Suprapubic skin (tissue), 4 donors: Measurements from ENCODE around the gene TCL1A. TPM values are rescaled to one million over a fixed set of nuclear protein-coding genes. Genes with fewer than 3 reads are reported as not detected.

Source experiments
- DNase-seq, 2 donors: peaks; one replicate each; pipeline ENCODE4 v3.0.0-alpha.2; 2019; ENCODE audit warnings: low spot score in 2 of 2
- H3K27ac ChIP-seq: fragments of 200-600 bp; sonication (generic); one replicate; pipeline ENCODE4 v1.5.1; 2019
- H3K27me3 ChIP-seq: fragments of 200-600 bp; sonication (generic); one replicate; pipeline ENCODE4 v1.5.1; 2019
- H3K36me3 ChIP-seq: fragments of 200-600 bp; sonication (generic); one replicate; pipeline ENCODE4 v1.5.1; 2019
- H3K4me1 ChIP-seq: fragments of 200-600 bp; sonication (generic); one replicate; pipeline ENCODE4 v1.5.1; 2019
- H3K4me3 ChIP-seq: fragments of 200-600 bp; sonication (generic); one replicate; pipeline ENCODE4 v1.5.1; 2019; ENCODE audit warnings: mild to moderate bottlenecking
- H3K9me3 ChIP-seq: fragments of 200-600 bp; sonication (generic); one replicate; pipeline ENCODE4 v1.5.1; 2019
- CTCF ChIP-seq, 2 donors: fragments of 200-600 bp in 1 of 2; fragments of 450-650 bp in 1 of 2; sonication (generic) in 1 of 2; IDR thresholded peaks; one replicate each; pipeline ENCODE4 v1.5.1; 2016 to 2019; ENCODE audit warnings: antibody characterized with exemption in 2 of 2, mild to moderate bottlenecking in 1 of 2, moderate library complexity in 1 of 2
- EP300 ChIP-seq: sonication (generic); formaldehyde crosslinking; IDR thresholded peaks from one replicate; pipeline ENCODE4 v1.6.1; 2017; ENCODE audit warnings: antibody characterized with exemption
- POLR2A ChIP-seq, 2 donors: fragments of 450-650 bp; IDR thresholded peaks; one replicate each; pipeline ENCODE4 v1.6.1; 2017; ENCODE audit warnings: antibody characterized with exemption in 2 of 2, mild to moderate bottlenecking in 2 of 2, moderate library complexity in 2 of 2
- POLR2AphosphoS5 ChIP-seq, 3 donors: sonication (generic); formaldehyde crosslinking; IDR thresholded peaks; one replicate each; pipeline ENCODE4 v1.6.1; 2017; ENCODE audit warnings: antibody characterized with exemption in 3 of 3
- WGBS: methylation state at CpG from one replicate; pipeline ENCODE4 v1.1.5; 2018; 5-methylcytosine and 5-hydroxymethylcytosine counted together
- total RNA-seq, 4 donors: library from RNA; depleted of rRNA; stranded (reverse); fragments of >200 nt; gene quantifications; one replicate each; pipeline ENCODE4 v1.1.0, GENCODE V29; 2016

The TCL1A gene
- total RNA-seq, 4 donors from 2014 or later = not detected

DNA sequence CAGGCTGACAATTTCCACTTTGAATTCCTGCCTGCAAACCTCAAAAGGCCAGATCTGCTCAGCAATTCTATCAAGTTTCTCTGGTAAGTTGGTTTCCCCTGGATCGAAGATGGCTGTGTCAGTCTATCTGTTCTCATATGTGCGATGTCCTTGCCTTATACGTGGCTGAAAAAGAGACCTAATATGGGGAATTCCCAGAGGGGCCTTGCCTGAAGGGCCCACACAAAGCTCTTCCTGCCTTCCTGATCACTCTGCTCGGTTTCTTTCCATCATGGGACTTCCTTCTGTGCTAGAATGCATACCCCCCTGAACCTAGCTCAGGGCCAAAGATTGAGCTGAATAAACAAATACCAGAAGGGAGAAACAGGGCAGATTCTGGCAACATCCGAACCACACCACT is 14.5 kb downstream of the TCL1A start:
- Histone ChIP-seq H3K27ac (no peak overlapping the region), H3K4me1 (no peaks in the 10 kb centered on the region), H3K9me3 (no peaks in the 10 kb centered on the region), H3K27me3 (peaks cover 33% of the 10 kb centered on the region), H3K36me3 (no peaks in the 10 kb centered on the region), H3K4me3 (no peak overlapping the region)
- DNase-seq = no peak
- WGBS = 68% methylated on average over 5 of the region's 5 CpGs
- TF ChIP-seq EP300 (no peak), POLR2AphosphoS5 (IDR thresholded peaks at IDR 0.05) (no peak), CTCF (IDR thresholded peaks at IDR 0.05) (no peak), POLR2A (IDR thresholded peaks at IDR 0.05) (no peak)

- TF ChIP-seq POLR2A (IDR thresholded peaks at IDR 0.05) = no peak
- TF ChIP-seq EP300 = no peak
- no peak for TF ChIP-seq POLR2AphosphoS5 (IDR thresholded peaks at IDR 0.05)
- TF ChIP-seq CTCF (IDR thresholded peaks at IDR 0.05) = no peak
- Histone ChIP-seq H3K9me3 (no peaks in the 10 kb centered on the region), H3K4me1 (no peaks in the 10 kb centered on the region), H3K27me3 (peaks cover 35% of the 10 kb centered on the region), H3K36me3 (no peaks in the 10 kb centered on the region), H3K27ac (no peak overlapping the region), H3K4me3 (no peak overlapping the region)
- DNase-seq = no peak
Observed at GRCh38 chr14:95698287-95698686, 15.6 kb downstream of the TCL1A start.

GRCh38 chr14:95697764-95698163 is 16.2 kb downstream of the TCL1A start:
- H3K27me3 ChIP-seq = peaks cover 38% of the 10 kb centered on the region
- H3K27ac ChIP-seq = no peak overlapping the region
- no peak for TF ChIP-seq CTCF (IDR thresholded peaks at IDR 0.05)
- TF ChIP-seq POLR2AphosphoS5 (IDR thresholded peaks at IDR 0.05) = no peak
- TF ChIP-seq EP300 = no peak
- no peak for TF ChIP-seq POLR2A (IDR thresholded peaks at IDR 0.05)
- 57% methylated on average over 7 of the region's 7 CpGs for WGBS
- no peak for DNase-seq
- no peaks in the 10 kb centered on the region for H3K4me1 ChIP-seq
- H3K9me3 ChIP-seq = no peaks in the 10 kb centered on the region
- H3K4me3 ChIP-seq = no peak overlapping the region
- no peaks in the 10 kb centered on the region for H3K36me3 ChIP-seq

DNA sequence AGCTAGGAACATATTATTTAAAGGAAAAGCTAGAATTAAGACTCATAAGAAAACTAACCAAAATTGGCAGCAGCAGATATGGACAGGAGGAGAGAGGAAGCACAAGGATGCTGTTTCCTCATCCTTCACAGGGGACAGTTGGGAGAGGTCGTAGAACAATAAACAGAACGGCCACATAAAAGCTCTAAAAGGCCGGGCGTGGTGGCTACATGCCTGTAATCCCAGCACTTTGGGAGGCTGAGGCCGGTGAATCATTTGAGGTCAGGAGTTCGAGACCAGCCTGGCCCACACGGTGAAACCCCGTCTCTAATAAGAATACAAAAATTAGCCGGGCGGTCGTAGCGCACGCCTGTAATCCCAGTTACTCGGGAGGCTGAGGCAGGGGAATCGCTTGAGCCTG is 17.2 kb downstream of the TCL1A start:
- Histone ChIP-seq H3K4me1 (no peaks in the 10 kb centered on the region), H3K4me3 (no peak overlapping the region), H3K36me3 (no peaks in the 10 kb centered on the region), H3K9me3 (no peaks in the 10 kb centered on the region), H3K27ac (no peak overlapping the region), H3K27me3 (peaks cover 39% of the 10 kb centered on the region)
- TF ChIP-seq CTCF (IDR thresholded peaks at IDR 0.05) (no peak), POLR2AphosphoS5 (IDR thresholded peaks at IDR 0.05) (no peak), POLR2A (IDR thresholded peaks at IDR 0.05) (no peak), EP300 (no peak)
- DNase-seq = no peak
- 71% methylated on average over 15 of the region's 15 CpGs for WGBS

GRCh38 chr14:95695913-95696312 is 18.0 kb downstream of the TCL1A start:
- H3K4me1 ChIP-seq = no peaks in the 10 kb centered on the region
- 87% methylated on average over 4 of the region's 5 CpGs for WGBS
- H3K9me3 ChIP-seq = no peaks in the 10 kb centered on the region
- TF ChIP-seq POLR2AphosphoS5 (IDR thresholded peaks at IDR 0.05) (no peak), EP300 (no peak), CTCF (IDR thresholded peaks at IDR 0.05) (no peak), POLR2A (IDR thresholded peaks at IDR 0.05) (no peak)
- no peak for DNase-seq
- peaks cover 32% of the 10 kb centered on the region for H3K27me3 ChIP-seq
- no peak overlapping the region for H3K4me3 ChIP-seq
- no peaks in the 10 kb centered on the region for H3K36me3 ChIP-seq
- H3K27ac ChIP-seq = no peak overlapping the region
